AG04450 (cell line): ENCODE data around the gene CRX. TPM values are rescaled to one million over a fixed set of nuclear protein-coding genes. Genes with fewer than 3 reads are reported as not detected.
"Not testable (repeated sequence)": the region's sequence is repeated elsewhere in the genome, so short reads cannot be mapped to it uniquely, and the experiment has no call there.

Experiments used
- CTCF ChIA-PET: fragments of 300-600, 350-600 bp; formaldehyde crosslinking; extraction: SDS; loops from one replicate; lab custom pipeline; 2022; ENCODE audit warnings: antibody characterized with exemption, inconsistent platforms; lab: Charles Lee
- POLR2A ChIA-PET: fragments of 350-600 bp; formaldehyde crosslinking; extraction: SDS; loops from one replicate; lab custom pipeline; 2021; ENCODE audit warnings: antibody characterized with exemption, inconsistent platforms; lab: Yijun Ruan, JAX
- DNase-seq: peaks from one replicate; pipeline ENCODE4 v3.0.0-alpha.2; 2011; ENCODE audit warnings: low read depth, low spot score
- H3K27ac ChIP-seq: one replicate; pipeline ENCODE4 v1.5.1; 2012; ENCODE audit warnings: low read depth, low read length, control low read depth
- H3K27me3 ChIP-seq: one replicate; pipeline ENCODE4 v1.6.0; 2012; ENCODE audit warnings: low read length; ENCODE audit not compliant: control insufficient read depth, insufficient read depth
- H3K4me3 ChIP-seq: 2 replicates; pipeline ENCODE4 v1.5.1; 2011; ENCODE audit warnings: mild to moderate bottlenecking, low read depth, low read length, control low read depth
- H3K9me3 ChIP-seq: 2 replicates; pipeline ENCODE4 v1.5.1; 2012; ENCODE audit warnings: low read length; ENCODE audit not compliant: control insufficient read depth, insufficient read depth
- polyA plus RNA-seq: library from polyadenylated mRNA; depleted of rRNA; stranded (reverse); fragments of >200 nt; gene quantifications from 2 replicates; pipeline ENCODE4 v1.2.3, GENCODE V29; 2011
- TF ChIP-seq, protein P1 (sequence below): IDR thresholded peaks from 2 replicates; pipeline ENCODE4 v1.5.1; 2011; ENCODE audit warnings: low read depth, low read length, control low read depth, inconsistent platforms

CRX gene
- polyA plus RNA-seq, 1 experiment: not detected

DNA sequence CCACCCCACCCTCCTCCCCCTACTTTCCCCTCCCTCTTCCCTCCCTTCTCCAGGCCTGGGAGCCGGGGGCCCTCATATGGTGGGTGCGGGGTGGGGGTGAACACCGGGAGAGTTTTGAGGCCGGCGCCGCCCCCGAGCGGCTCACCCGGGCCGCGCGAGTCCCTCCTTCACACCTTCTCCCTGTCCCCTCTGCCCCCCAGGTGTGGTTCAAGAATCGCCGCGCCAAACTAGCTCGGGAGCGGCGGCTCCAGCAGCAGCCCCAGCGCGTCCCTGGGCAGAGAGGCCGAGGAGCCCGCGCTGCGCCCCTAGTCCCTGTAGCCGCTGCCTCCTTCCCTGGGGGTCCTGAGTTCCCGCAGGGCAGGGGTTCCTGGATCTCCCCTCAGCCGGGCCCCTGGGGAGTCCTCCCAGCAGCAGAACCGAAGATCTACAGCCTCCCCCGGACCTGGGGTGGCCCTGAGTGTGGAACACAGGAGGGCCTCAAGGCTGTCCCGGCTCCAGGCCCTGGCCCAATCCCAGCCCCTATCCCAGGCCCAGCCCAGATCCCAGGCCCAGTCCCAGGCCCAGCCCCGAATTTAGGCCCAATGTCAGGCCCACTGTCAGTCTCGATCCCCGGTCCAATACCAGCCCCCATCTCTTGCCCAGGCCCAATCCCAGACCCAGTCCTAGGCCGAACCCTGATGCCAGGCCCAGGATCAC is 39.0 kb downstream of the CRX start:
- DNase-seq: no peak
- ChIA-PET CTCF (no interaction called here), POLR2A (no interaction called here)
- no peak overlapping the region for H3K4me3 ChIP-seq
- peaks cover 6% of the 10 kb centered on the region for H3K27me3 ChIP-seq
- no peak overlapping the region for H3K27ac ChIP-seq
- peaks cover 2% of the 10 kb centered on the region for H3K9me3 ChIP-seq
- TF ChIP-seq, protein P1, sequence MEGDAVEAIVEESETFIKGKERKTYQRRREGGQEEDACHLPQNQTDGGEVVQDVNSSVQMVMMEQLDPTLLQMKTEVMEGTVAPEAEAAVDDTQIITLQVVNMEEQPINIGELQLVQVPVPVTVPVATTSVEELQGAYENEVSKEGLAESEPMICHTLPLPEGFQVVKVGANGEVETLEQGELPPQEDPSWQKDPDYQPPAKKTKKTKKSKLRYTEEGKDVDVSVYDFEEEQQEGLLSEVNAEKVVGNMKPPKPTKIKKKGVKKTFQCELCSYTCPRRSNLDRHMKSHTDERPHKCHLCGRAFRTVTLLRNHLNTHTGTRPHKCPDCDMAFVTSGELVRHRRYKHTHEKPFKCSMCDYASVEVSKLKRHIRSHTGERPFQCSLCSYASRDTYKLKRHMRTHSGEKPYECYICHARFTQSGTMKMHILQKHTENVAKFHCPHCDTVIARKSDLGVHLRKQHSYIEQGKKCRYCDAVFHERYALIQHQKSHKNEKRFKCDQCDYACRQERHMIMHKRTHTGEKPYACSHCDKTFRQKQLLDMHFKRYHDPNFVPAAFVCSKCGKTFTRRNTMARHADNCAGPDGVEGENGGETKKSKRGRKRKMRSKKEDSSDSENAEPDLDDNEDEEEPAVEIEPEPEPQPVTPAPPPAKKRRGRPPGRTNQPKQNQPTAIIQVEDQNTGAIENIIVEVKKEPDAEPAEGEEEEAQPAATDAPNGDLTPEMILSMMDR: no peak

DNA sequence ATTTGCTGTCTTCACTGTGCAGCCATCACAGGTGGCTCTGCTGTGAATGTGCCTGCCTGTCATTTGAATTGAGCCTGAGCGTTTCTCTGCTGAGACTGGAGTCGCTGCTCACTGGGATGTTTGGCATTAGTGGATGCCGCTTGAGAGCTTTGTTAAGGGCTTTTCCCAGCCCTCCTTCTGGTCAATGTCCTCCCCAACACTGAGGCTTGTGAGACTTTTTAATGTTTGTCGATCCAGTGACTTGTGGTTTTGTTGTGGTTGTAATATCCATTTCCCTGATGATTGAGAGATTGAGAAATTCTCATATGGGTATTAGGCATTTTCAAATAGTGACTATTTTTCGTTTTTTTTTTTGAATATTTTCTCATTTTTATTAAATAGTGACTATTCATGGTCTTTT is 39.9 kb downstream of the CRX start:
- POLR2A ChIA-PET: no interaction called here
- CTCF ChIA-PET: no interaction called here
- no peak overlapping the region for H3K4me3 ChIP-seq
- peaks cover 2% of the 10 kb centered on the region for H3K9me3 ChIP-seq
- H3K27me3 ChIP-seq: peaks cover 6% of the 10 kb centered on the region
- H3K27ac ChIP-seq: no peak overlapping the region
- DNase-seq: no peak
- TF ChIP-seq, protein P1: no peak

DNA sequence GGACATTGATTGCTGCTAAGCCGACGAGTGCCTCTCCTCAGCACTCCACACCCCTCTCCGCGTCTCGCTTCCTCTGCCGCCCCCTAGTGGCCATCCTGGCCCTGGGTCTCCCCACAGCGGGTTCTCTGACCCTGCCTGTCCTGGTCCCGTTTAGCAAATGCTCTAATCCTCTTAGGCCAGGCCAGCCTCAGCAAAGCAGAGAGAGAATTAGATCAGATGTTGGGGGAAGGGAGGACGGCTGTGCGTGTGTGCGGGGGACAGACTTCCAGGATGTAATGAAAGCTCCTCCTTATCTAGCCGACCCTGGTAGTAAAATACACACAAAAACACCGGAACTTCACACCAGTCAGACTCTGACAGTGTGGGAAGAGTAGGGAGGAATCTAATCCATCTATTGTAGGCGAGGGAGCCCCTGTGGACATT is 41.8 kb downstream of the CRX start:
- POLR2A ChIA-PET: no interaction called here
- CTCF ChIA-PET: interaction anchor here (0.6 to 3.0 kb wide), 25 partner anchors 8 to 153 kb away, joined by 3 to 17 read pairs (median 5); no protein-coding TSS in a partner anchor

DNA sequence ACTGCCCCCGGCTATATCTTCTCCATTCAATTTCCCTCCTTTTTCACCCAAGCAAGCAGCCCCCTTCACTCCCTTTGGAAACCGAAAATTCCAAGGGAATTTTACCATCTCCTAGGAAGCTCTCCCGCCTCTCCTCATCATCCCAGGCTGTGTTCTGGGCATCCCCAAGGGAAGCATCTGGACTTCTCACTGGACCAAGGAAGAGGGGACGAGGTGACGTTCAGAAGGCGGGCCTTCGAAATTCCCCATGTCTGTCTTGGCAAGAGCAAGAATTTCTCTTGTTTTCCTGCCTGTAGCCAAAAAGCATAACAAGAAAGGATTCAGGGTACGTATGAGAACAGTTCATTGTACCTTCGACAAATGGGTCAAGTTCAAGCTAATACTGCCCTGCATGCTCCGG is 43.4 kb downstream of the CRX start:
- no peak overlapping the region for H3K27ac ChIP-seq
- ChIA-PET CTCF (interaction anchor here (0.5 to 3.0 kb wide), 3 partner anchors 99 to 308 kb away, joined by 3 to 17 read pairs (median 6); no protein-coding TSS in a partner anchor), POLR2A (no interaction called here)
- no peak for DNase-seq
- no peak overlapping the region for H3K4me3 ChIP-seq
- TF ChIP-seq, protein P1: no peak
- H3K27me3 ChIP-seq: peaks cover 6% of the 10 kb centered on the region
- H3K9me3 ChIP-seq: peaks cover 2% of the 10 kb centered on the region

More for the DNA sequence above, 41.8 kb downstream of the CRX start:
- DNase-seq: peak; percentile 21
- TF ChIP-seq, protein P1: peak; percentile 97
- Histone ChIP-seq H3K4me3 (no peak overlapping the region), H3K27me3 (peaks cover 6% of the 10 kb centered on the region), H3K9me3 (peaks cover 2% of the 10 kb centered on the region), H3K27ac (no peak overlapping the region)

DNA sequence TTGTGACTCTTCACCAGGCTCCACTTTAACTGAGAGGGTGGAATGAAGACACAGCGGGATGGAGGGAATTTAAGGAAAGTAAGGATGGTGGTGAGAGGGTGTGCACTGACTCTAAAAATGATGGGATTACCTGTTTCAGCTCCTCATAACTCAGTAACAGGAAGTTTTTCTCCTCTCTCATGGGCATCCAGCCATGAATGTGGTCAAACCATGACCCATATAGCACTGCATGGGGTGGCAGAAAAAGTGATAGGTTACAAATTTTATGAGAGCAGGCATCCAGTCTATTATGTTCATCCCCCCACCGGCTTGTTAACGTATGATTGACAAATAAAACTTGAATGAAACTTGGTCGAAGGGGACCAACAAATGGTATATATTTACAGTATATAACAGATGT is 57.2 kb downstream of the CRX start:
- no peaks in the 10 kb centered on the region for H3K9me3 ChIP-seq
- ChIA-PET CTCF (interaction anchor here (0.9 kb wide), 1 partner anchor 10 kb away, joined by 5 read pairs; no protein-coding TSS in a partner anchor), POLR2A (no interaction called here)
- no peak for DNase-seq
- TF ChIP-seq, protein P1: no peak
- no peaks in the 10 kb centered on the region for H3K27me3 ChIP-seq
- no peak overlapping the region for H3K27ac ChIP-seq
- no peak overlapping the region for H3K4me3 ChIP-seq

DNA sequence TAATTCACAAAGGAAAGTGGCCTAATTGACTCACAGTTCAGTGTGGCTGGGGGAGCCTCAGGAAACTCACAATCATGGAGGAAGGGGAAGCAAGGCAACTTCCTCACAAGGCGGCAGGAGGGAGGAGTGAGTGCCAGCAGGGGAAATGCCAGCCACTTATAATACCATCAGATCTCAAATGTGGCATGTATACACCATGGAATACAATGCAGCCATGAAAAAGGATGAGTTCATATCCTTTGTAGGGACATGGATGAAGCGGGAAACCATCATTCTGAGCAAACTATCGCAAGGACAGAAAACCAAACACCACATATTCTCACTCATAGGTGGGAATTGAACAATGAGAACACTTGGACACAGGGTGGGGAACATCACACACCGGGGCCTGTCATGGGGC is 57.6 kb downstream of the CRX start:
- POLR2A ChIA-PET, H3K9me3 ChIP-seq, H3K27me3 ChIP-seq, DNase-seq, CTCF ChIA-PET, H3K27ac ChIP-seq, H3K4me3 ChIP-seq: not testable (repeated sequence)
